H4 (cell line): ENCODE measurements around the gene CRTC2. TPM values are rescaled to one million over a fixed set of nuclear protein-coding genes. Genes with fewer than 3 reads are reported as not detected.
A peak's percentile ranks its signal among the peaks of the same experiment; 100 is the strongest.
"Not testable (repeated sequence)": the region's sequence is repeated elsewhere in the genome, so short reads cannot be mapped to it uniquely, and the experiment has no call there.

Experiments
- DNase-seq: peaks from one replicate; pipeline ENCODE4 v3.0.0-alpha.2; 2015; ENCODE audit warnings: low spot score
- total RNA-seq: library from RNA; depleted of rRNA; stranded (reverse); fragments of >200 nt; shearing (Covaris generic); gene quantifications from 2 replicates; pipeline ENCODE4 v1.2.3, GENCODE V29; 2014; rRNA removed

Gene CRTC2
- 6.5 and 7.0 TPM in 2 replicates for total RNA-seq

GRCh38 chr1:153958111-153958960, at the start of gene CRTC2:
CRTC2 (minus strand) TSS chr1:153958612; CDS start chr1:153958497, 115 bp downstream.
- DNase-seq: peak; percentile 99

GRCh38 chr1:154006136-154006535, 47.7 kb upstream of the CRTC2 start:
- no peak for DNase-seq

GRCh38 chr1:154000420-154000819, 42.0 kb upstream of the CRTC2 start:
- no peak for DNase-seq

- DNase-seq: not testable (repeated sequence)
Observed at GRCh38 chr1:153996882-153997281, 38.5 kb upstream of the CRTC2 start.

DNA sequence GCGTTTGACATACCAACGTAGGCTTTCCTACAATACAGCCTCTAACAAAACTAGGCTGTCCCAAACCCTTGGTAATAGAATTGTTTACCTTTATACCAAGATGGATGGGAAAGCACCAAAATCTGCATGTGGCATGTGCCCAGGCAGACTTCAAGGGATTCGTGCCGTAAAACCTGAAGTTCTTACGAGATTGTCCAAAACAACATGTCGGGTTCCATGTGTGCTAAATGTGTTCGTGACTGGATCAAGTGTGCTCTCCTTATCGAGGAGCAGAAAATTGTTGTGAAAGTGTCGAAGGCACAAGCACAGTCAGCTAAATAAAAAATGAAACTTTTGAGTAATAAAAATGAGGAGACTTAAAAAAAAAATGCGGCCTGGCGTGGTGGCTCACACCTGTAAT, 37.2 kb upstream of the CRTC2 start:
- no peak for DNase-seq

DNA sequence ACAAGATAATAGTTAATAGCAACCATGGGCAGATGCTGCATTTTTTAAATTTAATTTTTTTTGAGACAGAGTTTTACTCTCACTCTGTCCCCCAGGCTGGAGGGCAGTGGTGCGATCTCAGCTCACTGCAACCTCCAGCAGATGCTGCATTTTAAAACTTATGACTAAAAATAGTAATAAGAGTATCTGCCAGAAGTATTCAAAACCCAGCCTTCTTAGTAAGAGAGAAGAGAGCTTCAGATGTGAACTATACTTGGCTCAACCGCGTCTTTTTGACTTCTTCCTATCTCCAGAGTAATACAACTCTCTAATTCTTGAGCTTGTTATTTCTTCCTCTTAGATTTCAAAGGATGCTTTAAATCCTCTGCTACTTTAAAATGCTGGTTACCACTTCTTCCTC, 36.8 kb upstream of the CRTC2 start:
- no peak for DNase-seq

- no peak for DNase-seq
Observed at GRCh38 chr1:153991806-153992205, 33.4 kb upstream of the CRTC2 start.

- DNase-seq: no peak
Observed at GRCh38 chr1:153991151-153991630, 32.8 kb upstream of the CRTC2 start.

- DNase-seq: peak; percentile 98
Observed at GRCh38 chr1:153990468-153991150, 32.2 kb upstream of the CRTC2 start, which contains the start of gene RPS27. RPS27 (plus strand) TSS chr1:153990762; CDS start chr1:153990797, 35 bp downstream.

DNA sequence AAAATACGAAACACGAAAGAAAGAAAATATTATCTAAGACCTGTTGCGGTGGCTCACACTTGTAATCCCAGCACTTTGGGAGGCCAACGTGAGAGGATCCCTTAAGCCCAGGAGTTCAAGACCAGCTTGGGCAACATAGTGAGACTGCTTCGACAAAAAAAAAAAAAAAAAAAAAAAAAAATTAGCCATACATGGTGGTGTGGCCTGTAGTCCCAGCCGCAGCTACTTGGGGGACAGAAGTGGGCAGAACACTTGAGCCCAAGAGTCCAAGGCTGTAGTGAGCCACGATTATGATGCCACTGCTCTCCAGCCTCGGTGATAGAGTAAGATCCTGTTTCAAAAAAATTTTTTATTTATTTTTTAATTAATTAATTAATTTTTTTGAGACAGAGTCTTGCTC, 29.2 kb upstream of the CRTC2 start:
- DNase-seq: no peak

DNA sequence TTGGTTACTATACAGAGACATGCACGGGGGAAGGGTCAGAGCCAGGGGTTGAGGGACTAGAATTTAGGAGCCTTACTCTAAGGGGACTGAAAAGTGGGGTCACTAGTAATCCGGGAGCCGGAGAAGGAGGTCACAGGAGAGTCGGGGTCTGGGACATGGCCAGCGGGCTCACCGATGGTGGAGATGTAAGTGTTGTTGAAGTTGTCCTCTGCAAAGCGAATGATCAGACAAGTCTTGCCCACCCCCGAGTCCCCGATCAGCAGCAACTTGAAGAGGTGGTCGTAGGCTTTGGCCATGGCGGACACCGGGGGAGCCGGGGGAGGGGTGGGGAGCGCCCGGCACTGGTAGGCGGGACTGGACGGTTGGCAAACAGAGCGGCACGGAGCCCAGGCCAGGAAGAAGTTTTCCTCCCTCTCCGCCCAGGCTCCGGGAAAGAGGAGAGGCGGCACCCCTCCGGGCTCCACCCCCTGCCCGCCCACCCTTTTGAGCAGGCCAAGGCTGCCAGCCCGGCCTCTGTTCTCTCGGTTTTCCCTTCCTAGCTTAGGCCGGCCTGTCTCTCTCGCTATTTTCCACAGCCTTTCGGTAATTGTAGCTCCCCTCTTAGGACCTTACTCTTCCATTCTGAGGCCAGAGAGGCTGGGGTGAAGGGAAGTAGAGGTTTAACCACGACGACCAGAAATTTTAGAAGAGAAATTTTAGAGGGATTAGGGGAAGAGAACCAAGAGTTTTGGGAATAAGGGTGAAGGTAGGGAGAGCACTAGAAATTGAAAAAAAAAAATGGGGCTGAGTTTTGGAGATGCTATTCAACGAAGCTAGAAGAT, 27.7 kb upstream of the CRTC2 start, which contains the start of gene RAB13:
TSS of gene RAB13 (minus strand) at position 399 of the 821 bp plus-strand sequence. CDS start at position 296, 103 bp downstream.
- peak; percentile 75 for DNase-seq

DNA sequence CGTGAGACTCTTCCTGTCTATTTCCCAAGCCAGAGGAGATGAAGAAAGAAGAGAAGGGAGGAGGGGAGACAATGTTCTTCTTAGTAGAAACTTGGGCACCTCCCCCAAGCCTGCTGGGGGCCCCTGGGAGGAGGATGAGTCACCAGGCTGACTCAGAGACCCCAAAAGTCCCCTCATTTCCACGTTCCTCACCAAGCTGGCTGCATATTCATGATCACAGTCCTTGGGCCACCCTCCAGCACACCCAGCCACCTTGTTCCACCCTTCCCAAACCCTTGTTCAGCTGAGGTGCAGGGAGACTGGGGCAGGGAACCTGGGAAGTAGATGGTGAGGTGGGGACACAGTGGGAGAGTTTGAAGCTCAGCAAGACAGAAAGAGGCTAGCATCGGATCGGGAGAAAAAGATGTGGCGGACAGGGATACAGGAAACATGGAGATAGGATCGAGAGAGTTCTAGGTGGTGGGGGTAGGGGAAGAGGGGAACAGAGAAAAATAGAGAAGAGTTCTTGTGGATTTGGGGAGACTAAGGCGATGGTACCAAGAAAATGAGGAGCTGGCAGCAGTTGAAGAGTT, 27.0 kb upstream of the CRTC2 start:
- no peak for DNase-seq

DNA sequence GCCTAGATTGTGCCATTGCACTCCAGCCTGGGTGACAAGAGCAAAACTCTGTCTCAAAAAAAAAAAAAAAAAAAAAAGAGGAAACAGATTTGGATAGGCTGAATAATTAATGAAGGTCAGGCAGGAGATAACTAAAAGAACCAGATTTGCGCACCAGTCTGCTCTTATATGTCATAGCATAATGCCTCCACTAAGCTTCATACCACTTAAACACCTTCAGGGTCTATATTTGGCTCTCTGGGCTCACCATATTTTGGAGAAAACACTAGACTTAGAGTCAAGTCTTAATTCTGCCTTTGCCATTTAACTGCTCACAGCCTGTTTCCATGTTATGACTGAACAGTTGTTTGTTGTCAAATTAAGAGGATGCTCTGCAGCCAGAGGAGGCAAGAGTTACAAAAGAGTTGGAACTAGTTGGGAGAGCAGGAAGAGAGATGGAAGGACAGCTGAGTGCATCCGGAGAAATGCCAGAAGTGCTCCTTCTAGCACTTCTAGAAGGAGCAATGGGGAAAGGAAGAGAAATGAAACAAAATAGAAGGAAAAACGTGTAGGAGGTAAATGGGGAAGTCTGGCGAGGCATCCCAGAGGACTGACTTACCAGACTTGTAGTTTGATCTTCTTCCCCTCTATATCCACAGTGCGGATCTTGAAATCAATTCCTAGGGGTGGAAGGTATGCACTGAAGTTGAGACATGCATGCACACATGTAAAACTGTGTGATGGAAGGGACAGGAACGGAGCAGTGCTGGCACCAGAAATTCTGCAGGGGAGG, 25.9 kb upstream of the CRTC2 start:
- DNase-seq: no peak

DNA sequence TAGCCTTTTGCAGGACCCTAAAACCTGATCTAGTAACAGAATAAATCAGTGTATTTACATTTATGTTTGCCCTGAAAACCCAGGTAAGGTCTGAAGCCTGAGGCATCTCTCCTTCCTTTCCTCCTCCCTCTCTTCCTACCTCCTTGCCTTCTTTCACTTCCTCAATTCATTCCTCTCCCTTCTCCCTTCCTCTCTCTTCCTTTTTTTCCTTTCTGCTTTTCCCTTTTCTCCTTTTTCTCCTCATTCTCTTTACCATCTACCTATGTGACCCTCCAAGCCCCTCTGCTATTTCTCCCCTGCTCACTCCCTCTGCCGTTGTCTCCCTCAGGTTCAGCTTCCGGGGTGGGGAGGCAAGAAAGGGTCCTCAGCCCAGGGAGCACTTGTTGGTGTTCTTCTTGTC, 23.3 kb upstream of the CRTC2 start:
- not testable (repeated sequence) for DNase-seq

DNA sequence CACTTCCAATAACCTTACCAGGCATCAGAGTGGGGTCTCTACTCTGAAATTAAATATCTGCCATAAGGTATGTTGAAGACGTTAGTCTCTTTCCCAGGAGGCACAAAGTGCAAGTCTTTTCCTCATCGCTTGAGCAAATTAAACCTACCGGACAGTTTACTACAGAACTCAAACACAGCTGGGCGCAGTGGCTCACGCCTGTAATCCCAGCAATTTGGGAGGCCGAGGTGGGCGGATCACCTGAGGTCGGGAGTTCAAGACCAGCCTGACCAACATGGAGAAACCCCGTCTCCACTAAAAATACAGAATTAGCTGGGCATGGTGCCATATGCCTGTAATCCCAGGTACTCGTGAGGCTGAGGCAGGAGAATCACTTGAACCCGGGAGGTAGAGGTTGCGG, 20.7 kb upstream of the CRTC2 start:
- not testable (repeated sequence) for DNase-seq

DNA sequence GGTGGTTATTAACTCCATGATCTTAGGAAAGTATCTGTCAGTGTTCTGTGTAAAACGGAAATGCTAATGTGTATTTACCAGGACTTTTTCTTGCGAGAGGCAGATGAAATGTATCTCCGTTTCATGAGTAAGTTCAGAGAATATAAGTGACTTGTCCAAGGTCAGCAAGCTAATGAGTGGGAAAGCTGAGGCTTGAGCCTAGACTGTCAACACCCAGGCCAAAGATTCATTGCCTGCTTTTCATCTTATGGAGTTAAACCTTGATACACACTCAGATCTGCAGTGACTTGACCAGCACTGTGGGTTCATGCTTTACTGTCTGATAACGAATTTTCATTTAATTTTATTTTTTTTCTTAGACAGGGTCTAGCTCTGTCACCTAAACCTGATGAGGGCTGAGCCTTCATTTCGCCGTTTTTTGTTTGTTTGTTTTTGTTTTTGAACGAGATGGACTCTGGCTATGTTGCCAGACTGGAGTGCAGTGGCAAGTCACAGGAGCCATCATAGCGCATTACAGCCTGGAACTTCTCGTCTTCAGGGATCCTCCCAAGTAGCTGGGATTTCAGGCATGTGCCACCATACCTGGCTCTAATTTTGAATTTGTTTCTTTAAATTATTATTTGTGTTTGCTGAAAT, 20.0 kb upstream of the CRTC2 start:
- DNase-seq: no peak

- peak; percentile 74 for DNase-seq
Observed at GRCh38 chr1:153977250-153978240, 19.1 kb upstream of the CRTC2 start, which contains the start of gene JTB. JTB (minus strand) TSS chr1:153977674; CDS start chr1:153977252, 422 bp downstream.

- DNase-seq: no peak
Observed at GRCh38 chr1:153976819-153977249, 18.4 kb upstream of the CRTC2 start.

DNA sequence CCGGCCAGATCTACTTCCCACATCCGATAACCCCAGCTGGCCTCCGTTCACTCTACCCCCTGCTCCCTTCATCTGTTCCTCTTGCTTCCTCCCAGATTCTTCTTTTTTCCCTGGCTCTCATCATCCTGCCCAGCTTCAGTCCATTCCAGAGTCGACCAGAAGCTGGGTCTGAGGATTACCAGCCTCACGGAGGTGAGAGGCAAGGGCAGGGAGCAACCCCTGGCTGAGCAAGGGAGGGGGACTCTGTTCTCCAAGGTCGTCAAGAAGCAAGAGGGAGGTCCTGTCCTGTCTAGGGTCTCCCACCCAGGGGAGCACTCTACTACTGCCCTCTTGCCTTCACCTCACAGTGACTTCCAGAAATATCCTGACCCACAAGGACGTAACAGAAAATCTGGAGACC, 15.1 kb upstream of the CRTC2 start:
- no peak for DNase-seq
